ENCODE data around the gene TBCK. TPM values are rescaled to one million over a fixed set of nuclear protein-coding genes. Genes with fewer than 3 reads are reported as not detected.

Gene TBCK
- total RNA-seq, 1 experiment from 2014 or later = 28.6 TPM

DNA sequence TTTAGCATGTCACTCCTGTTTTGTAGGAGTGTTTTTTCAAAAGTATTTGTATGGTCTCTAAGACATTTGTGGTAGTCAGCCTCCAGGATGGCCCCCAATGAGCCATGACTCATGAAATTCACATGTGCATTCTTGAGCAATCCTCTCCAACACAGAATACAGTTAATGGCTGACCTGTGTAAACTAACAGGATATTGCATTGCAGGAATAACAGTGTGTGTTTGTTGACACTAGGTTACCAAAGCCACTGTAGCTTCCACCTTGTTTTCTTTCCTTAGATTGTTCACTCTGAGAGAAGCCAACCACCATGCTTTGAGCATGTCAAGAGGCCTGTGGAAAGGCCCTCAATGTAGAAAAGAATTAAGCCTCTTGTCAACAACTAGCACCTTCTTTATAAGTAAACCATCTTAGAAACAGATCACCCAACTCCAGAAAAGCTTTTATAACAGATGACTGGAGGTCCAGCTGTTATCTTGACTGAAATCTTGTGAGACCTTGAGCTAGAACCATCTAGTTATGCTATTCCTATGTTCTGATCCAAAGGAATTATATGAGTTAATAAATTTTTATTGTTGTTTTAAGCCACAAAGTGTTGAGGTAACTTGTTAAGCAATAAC lies 28.5 kb downstream of the TBCK start:
- Mint-ChIP-seq H3K36me3 (peaks cover 3% of the 10 kb centered on the region; the same call in 1 of the 2 replicates), H3K27ac (peak overlapping the region; percentile 45), H3K9me3 (no peaks in the 10 kb centered on the region; the same call in 1 of the 2 replicates), H3K27me3 (ENCODE audit: low read depth) (no peaks in the 10 kb centered on the region), H3K4me1 (peaks cover 19% of the 10 kb centered on the region), H3K4me3 (no peak overlapping the region)
- DNase-seq (ENCODE audit: low spot score) = no peak
- POLR2A ChIA-PET = no interaction called here
- CTCF ChIA-PET = no interaction called here
- TF ChIP-seq, protein P1, sequence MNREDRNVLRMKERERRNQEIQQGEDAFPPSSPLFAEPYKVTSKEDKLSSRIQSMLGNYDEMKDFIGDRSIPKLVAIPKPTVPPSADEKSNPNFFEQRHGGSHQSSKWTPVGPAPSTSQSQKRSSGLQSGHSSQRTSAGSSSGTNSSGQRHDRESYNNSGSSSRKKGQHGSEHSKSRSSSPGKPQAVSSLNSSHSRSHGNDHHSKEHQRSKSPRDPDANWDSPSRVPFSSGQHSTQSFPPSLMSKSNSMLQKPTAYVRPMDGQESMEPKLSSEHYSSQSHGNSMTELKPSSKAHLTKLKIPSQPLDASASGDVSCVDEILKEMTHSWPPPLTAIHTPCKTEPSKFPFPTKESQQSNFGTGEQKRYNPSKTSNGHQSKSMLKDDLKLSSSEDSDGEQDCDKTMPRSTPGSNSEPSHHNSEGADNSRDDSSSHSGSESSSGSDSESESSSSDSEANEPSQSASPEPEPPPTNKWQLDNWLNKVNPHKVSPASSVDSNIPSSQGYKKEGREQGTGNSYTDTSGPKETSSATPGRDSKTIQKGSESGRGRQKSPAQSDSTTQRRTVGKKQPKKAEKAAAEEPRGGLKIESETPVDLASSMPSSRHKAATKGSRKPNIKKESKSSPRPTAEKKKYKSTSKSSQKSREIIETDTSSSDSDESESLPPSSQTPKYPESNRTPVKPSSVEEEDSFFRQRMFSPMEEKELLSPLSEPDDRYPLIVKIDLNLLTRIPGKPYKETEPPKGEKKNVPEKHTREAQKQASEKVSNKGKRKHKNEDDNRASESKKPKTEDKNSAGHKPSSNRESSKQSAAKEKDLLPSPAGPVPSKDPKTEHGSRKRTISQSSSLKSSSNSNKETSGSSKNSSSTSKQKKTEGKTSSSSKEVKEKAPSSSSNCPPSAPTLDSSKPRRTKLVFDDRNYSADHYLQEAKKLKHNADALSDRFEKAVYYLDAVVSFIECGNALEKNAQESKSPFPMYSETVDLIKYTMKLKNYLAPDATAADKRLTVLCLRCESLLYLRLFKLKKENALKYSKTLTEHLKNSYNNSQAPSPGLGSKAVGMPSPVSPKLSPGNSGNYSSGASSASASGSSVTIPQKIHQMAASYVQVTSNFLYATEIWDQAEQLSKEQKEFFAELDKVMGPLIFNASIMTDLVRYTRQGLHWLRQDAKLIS (CRISPR knock-in tag; IDR thresholded peaks at IDR 0.05; ENCODE audit: borderline replicate concordance) = no peak
- TF ChIP-seq, protein P2, sequence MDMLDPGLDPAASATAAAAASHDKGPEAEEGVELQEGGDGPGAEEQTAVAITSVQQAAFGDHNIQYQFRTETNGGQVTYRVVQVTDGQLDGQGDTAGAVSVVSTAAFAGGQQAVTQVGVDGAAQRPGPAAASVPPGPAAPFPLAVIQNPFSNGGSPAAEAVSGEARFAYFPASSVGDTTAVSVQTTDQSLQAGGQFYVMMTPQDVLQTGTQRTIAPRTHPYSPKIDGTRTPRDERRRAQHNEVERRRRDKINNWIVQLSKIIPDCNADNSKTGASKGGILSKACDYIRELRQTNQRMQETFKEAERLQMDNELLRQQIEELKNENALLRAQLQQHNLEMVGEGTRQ (CRISPR knock-in tag; IDR thresholded peaks at IDR 0.05) = no peak
- TF ChIP-seq ZBTB21 (CRISPR knock-in tag; IDR thresholded peaks at IDR 0.05; ENCODE audit: borderline replicate concordance) (no peak), ZNF121 (CRISPR knock-in tag; IDR thresholded peaks at IDR 0.05) (no peak), GABPB1 (CRISPR knock-in tag; IDR thresholded peaks at IDR 0.05) (peak; percentile 94), IRF1 (CRISPR knock-in tag; IDR thresholded peaks at IDR 0.05) (no peak), CBFB (CRISPR knock-in tag; IDR thresholded peaks at IDR 0.05; ENCODE audit: low read depth) (no peak)
- TF ChIP-seq, protein P3, sequence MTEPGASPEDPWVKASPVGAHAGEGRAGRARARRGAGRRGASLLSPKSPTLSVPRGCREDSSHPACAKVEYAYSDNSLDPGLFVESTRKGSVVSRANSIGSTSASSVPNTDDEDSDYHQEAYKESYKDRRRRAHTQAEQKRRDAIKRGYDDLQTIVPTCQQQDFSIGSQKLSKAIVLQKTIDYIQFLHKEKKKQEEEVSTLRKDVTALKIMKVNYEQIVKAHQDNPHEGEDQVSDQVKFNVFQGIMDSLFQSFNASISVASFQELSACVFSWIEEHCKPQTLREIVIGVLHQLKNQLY (CRISPR knock-in tag; IDR thresholded peaks at IDR 0.05) = no peak
- TF ChIP-seq, protein P4, sequence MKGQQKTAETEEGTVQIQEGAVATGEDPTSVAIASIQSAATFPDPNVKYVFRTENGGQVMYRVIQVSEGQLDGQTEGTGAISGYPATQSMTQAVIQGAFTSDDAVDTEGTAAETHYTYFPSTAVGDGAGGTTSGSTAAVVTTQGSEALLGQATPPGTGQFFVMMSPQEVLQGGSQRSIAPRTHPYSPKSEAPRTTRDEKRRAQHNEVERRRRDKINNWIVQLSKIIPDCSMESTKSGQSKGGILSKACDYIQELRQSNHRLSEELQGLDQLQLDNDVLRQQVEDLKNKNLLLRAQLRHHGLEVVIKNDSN (CRISPR knock-in tag; IDR thresholded peaks at IDR 0.05) = no peak
- ATAC-seq = no peak; the same call in 1 of the 2 replicates

DNA sequence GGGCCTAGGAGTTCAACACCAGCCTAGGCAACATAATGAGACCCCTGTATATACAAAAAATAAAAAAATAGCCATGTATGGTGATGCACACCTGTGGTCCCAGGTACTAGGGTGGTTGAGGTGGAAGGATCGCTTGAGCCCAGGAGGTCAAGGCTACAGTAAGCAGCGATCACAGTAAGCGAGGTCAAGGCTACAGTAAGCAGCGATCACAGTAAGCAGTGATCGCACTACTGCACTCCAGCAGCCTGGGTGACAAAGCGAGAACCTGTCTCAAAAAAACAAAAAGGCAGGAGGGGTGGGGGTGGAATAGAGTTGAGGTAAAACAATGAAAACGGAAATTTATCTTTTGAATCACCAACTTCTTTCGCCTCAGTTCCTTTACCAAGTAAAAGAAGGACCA lies 29.4 kb downstream of the TBCK start:
- Mint-ChIP-seq H3K27me3 (ENCODE audit: low read depth) (no peaks in the 10 kb centered on the region), H3K4me1 (peaks cover 19% of the 10 kb centered on the region), H3K27ac (peak overlapping the region; percentile 49; the same call in 1 of the 2 replicates), H3K4me3 (no peak overlapping the region), H3K9me3 (peaks cover 3% of the 10 kb centered on the region), H3K36me3 (peaks cover 3% of the 10 kb centered on the region; the same call in 1 of the 2 replicates)
- ChIA-PET POLR2A (interaction anchor here (0.6 kb wide), 1 partner anchor 8 kb away, joined by 6 read pairs; no protein-coding TSS in a partner anchor), CTCF (no interaction called here)
- peak; percentile 56 for ATAC-seq
- DNase-seq (ENCODE audit: low spot score) = no peak
- TF ChIP-seq ZNF263 (CRISPR knock-in tag; IDR thresholded peaks at IDR 0.05; ENCODE audit: low read depth) (no peak), PRRX2 (CRISPR knock-in tag; IDR thresholded peaks at IDR 0.05) (no peak), ESRRA (CRISPR knock-in tag; IDR thresholded peaks at IDR 0.05; ENCODE audit: borderline replicate concordance) (no peak), ARID4B (CRISPR knock-in tag; IDR thresholded peaks at IDR 0.05; ENCODE audit: borderline replicate concordance) (no peak)
- TF ChIP-seq, protein P5, sequence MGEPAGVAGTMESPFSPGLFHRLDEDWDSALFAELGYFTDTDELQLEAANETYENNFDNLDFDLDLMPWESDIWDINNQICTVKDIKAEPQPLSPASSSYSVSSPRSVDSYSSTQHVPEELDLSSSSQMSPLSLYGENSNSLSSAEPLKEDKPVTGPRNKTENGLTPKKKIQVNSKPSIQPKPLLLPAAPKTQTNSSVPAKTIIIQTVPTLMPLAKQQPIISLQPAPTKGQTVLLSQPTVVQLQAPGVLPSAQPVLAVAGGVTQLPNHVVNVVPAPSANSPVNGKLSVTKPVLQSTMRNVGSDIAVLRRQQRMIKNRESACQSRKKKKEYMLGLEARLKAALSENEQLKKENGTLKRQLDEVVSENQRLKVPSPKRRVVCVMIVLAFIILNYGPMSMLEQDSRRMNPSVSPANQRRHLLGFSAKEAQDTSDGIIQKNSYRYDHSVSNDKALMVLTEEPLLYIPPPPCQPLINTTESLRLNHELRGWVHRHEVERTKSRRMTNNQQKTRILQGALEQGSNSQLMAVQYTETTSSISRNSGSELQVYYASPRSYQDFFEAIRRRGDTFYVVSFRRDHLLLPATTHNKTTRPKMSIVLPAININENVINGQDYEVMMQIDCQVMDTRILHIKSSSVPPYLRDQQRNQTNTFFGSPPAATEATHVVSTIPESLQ (CRISPR knock-in tag; IDR thresholded peaks at IDR 0.05) = no peak
- TF ChIP-seq, protein P6, sequence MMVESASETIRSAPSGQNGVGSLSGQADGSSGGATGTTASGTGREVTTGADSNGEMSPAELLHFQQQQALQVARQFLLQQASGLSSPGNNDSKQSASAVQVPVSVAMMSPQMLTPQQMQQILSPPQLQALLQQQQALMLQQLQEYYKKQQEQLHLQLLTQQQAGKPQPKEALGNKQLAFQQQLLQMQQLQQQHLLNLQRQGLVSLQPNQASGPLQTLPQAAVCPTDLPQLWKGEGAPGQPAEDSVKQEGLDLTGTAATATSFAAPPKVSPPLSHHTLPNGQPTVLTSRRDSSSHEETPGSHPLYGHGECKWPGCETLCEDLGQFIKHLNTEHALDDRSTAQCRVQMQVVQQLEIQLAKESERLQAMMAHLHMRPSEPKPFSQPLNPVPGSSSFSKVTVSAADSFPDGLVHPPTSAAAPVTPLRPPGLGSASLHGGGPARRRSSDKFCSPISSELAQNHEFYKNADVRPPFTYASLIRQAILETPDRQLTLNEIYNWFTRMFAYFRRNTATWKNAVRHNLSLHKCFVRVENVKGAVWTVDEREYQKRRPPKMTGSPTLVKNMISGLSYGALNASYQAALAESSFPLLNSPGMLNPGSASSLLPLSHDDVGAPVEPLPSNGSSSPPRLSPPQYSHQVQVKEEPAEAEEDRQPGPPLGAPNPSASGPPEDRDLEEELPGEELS (CRISPR knock-in tag; IDR thresholded peaks at IDR 0.05) = no peak
- TF ChIP-seq, protein P7, sequence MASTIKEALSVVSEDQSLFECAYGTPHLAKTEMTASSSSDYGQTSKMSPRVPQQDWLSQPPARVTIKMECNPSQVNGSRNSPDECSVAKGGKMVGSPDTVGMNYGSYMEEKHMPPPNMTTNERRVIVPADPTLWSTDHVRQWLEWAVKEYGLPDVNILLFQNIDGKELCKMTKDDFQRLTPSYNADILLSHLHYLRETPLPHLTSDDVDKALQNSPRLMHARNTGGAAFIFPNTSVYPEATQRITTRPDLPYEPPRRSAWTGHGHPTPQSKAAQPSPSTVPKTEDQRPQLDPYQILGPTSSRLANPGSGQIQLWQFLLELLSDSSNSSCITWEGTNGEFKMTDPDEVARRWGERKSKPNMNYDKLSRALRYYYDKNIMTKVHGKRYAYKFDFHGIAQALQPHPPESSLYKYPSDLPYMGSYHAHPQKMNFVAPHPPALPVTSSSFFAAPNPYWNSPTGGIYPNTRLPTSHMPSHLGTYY (CRISPR knock-in tag; IDR thresholded peaks at IDR 0.05) = no peak

All from WTC11 (cell line).